Measurements from ENCODE around the gene TENM3.

TENM3 gene

DNA sequence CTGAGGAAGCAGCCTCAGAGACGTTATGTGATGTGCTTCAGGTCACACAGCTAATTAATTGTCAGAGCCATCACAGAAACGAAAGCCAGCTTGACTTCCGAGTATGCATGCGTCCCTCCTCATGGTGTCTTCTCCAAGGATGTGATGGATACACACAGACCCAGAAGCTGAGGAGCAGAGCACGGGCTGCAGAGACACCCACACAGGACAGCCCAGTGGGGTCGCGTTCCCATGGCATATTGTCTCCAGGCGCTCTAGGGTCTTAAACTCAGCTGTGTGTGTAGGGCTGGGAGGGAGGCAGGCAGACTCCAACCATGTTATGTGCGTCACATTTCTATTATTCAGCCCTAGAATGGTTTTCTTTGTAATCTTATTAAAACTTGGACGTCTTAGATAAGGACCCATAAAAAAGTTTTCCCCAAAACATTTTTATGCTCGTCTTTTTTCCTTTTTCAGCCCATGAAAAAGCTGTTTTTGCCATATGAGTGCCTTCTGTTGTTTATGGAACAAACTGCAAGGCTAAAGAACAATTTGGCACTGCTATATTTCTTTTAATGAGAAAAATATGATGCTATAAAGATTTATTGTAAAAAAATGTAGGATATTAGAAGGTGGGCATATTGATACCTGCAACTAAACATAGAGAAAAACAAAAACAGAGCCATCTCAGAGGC is 48.5 kb downstream of the TENM3 start:
- DNase-seq = no peak

GRCh38 chr4:182292612-182293011 is 49.4 kb downstream of the TENM3 start:
- DNase-seq = no peak

DNA sequence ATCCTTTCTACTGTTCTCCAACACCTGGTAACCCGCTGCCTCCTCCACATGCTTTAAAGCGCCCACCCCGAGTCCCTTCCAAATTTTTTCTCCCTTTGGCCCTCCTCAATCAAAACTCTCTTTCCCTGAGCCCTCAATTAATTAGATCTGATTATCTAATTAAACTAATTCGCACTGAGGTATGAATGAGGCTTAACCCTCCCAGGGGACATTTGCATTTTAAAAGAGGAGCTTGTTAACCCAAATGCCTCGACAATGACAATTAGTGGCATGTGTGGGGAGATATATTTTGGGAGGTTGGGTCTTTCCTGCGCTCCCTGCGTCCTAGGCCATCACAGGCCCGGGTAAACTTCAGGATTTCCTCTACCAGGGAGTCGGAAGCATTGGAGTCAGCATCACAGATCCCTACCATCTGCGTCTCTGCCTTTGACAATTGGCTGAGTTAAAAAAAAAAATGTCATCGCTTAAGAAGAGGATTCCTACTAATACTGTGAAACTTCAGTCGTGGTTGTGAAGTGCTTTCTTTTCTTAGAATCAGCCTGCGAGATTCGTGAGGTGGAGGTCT is 50.6 kb downstream of the TENM3 start:
- DNase-seq = no peak

DNA sequence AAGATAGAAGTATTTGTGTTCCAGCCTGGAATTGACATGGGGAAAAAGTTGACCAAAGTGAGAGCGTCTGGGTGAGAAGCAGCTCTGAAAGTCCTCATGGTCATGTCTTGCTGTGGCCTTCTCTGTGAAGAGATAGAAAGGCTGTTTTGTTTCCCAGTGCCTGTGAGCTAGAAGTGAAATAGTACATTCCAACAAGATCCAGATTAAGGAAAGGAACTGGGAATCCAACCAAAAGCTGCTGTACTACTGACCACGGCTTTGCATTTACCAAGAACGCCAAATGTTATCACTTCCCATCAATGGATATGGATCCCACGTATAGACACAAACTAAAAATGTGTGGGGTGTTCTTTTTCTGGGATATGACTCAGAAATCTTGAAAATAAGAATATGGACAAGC is 51.2 kb downstream of the TENM3 start:
- no peak for DNase-seq

DNA sequence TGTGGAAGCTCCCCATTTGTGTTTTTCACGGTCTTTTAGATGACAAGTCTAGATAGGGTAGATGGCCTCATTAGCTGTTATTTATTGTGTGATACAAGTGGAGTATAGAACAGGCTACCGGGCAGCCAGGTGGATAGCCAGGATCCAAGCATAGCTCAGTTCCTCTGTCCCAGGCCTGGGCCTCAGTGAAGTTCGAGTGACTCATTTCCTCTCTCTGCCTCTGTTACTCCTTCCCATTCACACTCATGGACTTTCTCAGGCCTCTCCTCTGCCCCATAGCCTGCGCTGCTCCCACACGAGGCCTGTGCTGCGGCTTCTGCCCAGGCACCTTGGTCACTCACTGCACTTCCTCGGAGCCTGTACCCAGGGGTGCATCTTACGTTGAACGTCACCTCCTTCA is 54.5 kb downstream of the TENM3 start:
- no peak for DNase-seq

DNA sequence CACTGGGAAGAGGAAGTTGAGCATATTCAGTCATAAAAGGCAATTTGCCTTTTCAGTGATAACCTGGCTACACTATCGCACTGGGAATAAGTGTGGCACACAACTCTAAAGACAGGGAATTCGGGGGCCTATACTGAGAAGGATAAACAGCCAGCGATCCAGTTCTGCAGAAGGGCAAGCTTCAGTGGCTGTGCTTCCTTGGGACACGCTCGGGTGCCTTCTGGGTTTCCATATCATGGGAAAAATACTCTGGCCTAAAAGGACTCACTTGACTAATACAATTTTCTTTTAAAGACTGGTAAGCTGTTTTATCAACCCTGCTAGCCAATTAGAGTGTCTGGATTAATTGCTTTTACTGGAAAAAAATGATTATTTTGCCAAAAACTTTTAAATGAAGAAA is 58.5 kb downstream of the TENM3 start:
- no peak for DNase-seq

- DNase-seq = no peak
These were observed 60.6 kb downstream of the TENM3 start for GRCh38 chr4:182303847-182304246.

DNA sequence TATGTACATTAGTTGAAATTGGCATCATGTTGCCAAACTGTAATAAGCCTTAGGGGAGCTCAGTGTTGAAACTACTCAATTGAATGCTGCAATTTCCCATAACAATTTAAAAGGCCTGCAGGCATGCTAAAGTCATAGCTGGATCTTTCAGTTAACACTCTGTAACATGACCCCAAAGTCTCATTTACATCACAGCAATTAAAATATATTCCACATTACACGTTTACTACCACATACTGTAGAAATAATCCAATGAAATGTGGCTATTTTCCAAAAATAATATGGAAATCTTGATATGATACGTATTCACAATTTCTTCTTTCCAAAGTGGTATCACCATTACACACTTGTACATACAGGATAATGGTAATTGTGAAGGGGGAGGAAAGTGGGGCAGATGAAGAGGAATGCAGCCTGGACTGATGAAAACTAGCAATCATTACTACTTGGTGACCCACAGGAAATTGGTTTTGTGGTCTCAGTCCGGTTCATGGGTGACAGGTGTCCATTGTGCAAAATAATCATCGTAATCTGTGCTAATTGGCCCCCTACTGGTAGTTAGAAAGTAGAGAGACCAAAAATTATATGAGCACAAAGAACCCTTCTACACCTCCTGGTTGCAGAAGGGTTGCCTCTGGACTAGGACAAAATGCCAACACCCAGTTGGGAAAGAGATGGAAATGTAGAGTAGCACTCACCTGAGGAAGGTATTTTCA is 63.7 kb downstream of the TENM3 start:
- DNase-seq = no peak

- no peak for DNase-seq
These were observed 64.5 kb downstream of the TENM3 start for GRCh38 chr4:182307746-182308145.

DNA sequence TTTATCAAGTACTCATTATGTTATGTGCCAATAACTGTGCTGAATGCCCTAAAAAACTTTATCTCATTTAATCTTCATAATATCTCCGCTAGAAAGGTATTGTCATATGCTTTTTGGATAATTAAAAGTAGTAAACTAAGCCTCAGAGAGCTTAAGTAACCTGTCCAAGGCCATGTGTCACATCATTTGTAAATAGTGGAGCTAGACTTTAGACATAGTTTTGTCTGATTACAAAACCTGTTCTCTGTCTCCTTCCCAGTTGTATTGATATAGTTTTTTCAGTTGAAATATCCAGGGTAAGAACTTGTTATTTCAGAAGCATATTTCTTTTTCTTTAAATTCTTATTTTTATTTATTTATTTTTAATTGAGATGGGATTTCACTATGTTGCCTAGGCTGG is 66.7 kb downstream of the TENM3 start:
- no peak for DNase-seq

- DNase-seq = no peak
These were observed 67.1 kb downstream of the TENM3 start for GRCh38 chr4:182310316-182310715.

DNA sequence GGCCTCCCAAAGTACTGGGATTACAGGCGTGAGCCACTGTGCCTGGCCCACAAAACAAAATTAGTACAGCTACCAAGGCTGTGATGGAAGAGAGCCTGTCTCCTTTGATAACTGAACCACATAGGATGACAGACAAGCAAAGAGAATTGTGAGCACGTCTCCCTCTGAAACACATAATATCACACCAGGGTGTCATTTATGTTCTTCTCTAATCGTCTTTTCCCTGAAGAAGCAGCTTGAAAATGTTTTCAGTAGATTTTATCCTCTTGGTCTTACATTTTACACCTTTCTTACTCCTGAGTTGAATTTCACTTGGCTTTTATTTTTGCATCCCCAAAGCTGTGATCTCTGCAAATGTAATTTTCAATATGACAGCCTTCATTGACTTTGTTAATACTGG is 67.8 kb downstream of the TENM3 start:
- no peak for DNase-seq

DNA sequence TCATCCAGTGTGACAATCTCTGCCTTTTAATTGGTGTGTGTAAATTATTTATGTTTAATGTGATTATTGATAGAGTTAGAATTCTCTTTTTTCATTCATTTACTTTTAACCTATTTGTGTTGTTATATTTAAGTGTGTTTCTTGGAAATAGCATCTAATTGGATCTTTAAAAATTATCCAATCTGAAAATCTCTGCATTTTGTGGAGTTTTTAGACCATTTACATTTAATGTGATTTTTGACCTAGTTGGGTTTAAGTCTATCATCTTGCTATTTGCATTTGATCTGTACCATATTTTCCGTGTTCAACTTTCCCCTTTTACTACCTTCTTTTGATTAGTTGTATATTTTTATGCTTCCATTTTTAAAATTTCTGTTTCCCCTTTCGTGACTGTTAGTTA is 71.3 kb downstream of the TENM3 start:
- DNase-seq = no peak

DNA sequence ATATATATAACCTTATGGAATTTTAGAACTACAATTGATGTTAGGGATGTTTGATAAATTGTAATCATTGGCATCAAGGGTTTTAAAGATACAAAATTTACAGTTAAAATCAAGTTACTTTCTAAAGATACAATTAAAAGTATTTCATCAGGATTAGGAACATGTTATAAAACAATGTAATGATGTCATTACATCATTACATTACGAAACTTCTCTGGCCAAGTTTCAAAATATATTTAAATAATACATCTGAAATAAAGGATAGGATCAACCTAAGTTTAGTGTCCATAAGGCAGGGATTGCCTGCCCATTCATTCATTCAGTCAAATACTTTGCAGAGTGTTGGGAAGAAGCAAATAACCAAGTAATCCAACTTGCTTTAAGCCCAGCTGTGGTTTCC is 75.1 kb downstream of the TENM3 start:
- no peak for DNase-seq

DNA sequence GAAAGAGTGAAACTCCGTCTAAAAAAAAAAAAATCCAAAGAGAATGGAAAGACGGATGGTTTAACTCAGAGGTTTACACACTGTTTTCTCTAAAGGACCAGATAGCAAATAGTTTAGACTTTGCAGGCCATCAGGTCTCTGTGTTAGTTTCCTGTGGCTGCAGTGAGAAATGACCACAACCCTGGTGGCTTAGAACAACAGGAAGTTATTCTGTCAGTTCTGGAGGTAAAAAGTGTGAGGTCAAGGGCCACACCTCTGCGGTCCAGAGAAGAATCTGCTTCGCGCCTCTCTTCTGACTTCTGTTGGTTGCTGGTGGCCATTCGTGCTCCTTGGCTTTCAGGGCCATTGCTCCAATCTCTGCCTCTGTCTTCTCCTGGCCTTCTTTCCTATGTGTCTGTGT is 76.9 kb downstream of the TENM3 start:
- no peak for DNase-seq

- DNase-seq = no peak
These were observed 77.4 kb downstream of the TENM3 start for GRCh38 chr4:182320580-182320979.

- DNase-seq = no peak
These were observed 81.1 kb downstream of the TENM3 start for GRCh38 chr4:182324282-182324681.

DNA sequence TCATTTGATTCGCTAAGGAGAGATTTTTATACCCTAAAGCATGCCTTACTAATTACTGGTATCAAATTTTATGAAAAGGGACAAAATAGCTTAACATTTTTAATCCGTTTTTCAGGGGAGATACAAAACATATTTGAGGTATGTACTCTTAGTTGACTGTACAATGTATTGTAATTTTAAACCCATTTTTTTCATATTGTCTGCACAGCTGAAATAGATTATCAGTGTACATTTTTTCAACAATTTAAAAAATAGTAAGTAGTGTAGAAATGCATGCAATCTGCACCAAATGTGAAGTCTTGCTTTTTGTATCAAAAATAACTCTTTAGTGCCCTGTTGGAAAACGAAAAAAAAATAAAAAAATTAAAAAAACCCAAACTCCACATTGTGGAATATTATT is 82.2 kb downstream of the TENM3 start:
- DNase-seq = no peak

DNA sequence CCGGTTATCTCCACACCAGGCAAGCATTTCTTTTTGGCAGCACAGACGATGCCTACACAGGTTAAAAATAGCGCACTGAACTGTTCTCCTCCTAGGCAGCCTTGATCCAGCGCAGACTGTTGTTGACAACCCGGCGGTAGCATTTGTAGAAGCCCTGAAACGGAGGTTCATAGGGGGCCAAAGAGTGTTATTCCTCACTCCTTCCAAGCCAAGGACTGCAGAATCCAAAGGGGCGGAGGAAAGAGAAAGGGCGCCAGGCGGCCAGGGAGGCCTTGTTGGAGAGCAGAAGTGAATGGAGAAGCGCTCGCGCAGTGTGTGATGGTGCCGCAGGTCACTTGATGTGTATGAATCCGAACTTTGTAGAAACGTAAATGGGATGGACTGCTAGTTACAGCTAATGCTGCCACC is 82.7 kb downstream of the TENM3 start:
- no peak for DNase-seq

DNA sequence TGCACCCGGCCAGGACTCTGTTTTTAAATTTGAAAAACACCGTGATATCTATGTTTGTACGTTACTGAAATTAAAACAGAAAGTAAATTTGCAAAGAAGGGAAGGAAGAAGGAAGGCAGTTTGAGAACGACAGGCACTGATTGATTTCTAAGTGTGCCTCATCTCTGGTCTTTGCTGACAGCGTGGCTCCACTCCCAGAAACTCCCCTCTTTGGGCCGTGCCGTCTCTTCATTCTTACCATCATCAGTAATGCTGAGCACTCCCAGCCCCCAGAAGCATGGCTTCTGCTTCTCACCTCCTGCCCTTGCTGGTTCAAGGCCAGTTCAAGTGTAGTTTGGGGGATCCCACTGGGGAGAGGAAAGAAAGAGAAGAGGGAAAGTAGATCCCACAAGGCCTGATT is 85.3 kb downstream of the TENM3 start:
- no peak for DNase-seq

- no peak for DNase-seq
These were observed 94.2 kb downstream of the TENM3 start for GRCh38 chr4:182337366-182337765.

DNA sequence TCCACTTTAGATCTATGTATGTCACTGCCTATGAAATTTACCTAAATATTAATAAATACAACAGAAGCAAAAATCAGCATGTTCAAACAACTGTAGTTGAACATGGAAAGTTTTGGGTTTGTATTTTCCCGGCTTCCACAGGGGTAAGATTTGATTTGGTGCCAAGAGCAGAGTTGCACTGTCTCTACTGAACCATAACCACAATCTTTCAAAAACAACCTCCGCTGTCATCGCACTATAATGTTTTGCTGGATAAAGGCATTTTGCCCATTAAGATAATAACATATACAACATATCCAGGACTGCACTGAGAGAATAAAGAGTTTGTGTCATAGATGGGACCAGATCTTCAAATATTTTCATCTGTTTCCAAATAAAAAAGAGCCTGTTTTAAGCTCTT is 94.9 kb downstream of the TENM3 start:
- DNase-seq = no peak

- no peak for DNase-seq
These were observed 95.5 kb downstream of the TENM3 start for GRCh38 chr4:182338746-182339145.

DNA sequence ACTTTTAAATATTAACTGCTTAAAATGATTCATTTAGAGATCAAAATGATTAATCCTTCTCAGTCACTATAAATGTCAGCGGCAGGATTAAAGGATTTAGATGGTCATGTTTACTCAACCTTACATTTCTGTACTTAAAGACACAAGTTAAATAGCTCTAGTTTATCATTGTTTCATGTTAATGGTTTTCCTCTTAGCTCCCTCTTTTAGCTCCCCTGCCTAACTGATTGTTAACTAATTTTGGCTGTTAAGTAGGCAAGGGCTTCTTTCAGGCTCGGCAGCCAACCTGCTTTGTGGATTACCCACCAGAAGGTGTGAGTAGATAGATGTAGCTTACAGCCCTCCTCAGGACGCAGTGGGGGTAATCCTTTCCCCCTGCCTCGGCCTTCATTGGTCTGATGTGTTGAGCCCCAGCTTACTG is 96.0 kb downstream of the TENM3 start:
- no peak for DNase-seq

- DNase-seq = no peak
These were observed 100.3 kb downstream of the TENM3 start for GRCh38 chr4:182343453-182343852.

Data from NCI-H2171 (cell line).